ENCODE results near the gene DGCR8.

DGCR8 gene

DNA sequence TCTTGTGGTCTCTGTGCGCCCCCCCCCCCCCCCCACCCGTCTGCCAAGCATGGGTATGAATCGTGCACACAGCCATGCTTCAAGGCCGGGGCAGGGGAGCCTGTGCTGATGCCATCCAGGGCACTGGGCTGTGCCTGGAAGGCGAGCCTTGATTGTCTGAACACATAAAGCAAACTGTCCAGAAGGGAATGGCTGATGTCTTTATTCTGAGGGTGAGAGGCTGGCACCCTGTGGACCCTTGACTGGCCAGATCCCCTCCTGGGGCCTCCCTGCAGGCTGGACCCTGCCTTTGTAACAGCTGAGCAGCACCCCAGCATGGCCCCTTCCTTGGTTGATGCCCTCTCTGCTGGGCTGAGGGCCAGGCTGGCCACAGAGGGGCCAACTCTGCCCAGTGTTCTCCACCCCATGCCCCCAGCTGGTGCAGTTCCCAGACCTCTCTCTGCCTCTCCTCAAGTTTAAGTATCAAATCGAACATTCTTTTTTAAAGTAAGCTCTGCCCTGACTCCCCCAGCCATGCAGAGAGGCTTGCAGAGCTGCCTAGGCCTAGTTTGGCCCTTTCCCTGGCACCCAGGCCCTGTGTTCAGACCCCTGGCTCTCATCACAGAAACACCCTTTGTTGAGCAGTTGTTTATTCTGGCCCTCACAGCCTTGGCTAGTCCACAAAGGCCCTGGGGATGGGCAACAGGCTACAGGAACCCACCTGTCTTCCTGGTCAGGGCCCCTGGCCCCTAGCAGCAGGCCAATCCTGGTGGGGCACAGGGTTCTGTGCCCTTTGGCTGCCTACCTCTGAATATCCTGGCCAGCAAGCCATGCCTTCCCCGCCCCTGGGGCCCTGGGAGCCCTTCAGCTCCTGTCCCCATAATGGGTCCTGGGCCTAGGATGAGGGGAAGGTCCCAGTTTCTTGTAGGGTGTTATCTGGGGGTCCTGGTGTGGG, 31.9 kb downstream of the DGCR8 start:
- DNase-seq: no peak

- no peak for DNase-seq
Measured at GRCh38 chr22:20112623-20113511, 32.8 kb downstream of the DGCR8 start.

DNA sequence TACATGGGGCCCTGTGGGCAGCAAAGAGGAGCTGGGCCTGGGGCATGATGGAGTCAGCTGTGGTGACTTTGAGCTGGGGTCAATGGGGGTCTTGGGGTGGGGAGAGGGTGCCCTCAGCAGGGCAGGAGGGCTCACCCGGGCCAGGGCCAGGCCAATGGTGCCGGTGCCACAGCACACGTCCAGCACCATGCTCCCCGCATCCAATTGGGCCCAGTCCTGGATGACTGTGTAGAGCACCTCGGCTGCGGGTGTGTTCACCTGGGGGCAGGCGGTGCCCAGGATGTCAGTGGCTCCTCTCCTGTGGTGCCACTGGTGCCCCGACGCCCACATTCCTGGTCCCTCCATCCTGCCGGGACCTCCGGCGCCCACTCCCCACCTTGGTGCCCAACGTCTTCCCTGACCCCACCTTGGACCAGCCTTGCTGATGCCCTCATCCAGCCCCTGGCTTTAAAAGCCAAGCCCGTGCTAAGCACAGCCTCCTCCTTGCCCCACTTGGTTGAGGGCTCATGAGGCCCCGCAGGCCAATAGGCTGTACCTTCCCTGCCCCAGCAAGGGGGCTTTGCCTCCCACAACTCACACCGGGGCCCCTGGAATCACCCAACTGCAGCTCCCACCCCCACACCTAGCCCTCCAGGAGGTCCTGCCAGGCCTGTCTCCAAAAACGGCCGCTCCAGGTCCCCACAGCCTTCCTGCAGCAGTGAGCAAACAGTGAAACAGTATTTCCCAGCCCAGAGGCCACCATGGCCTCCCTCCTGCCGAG, 33.7 kb downstream of the DGCR8 start:
- DNase-seq: no peak

- DNase-seq: no peak
Measured at GRCh38 chr22:20114506-20115475, 34.8 kb downstream of the DGCR8 start.

DNA sequence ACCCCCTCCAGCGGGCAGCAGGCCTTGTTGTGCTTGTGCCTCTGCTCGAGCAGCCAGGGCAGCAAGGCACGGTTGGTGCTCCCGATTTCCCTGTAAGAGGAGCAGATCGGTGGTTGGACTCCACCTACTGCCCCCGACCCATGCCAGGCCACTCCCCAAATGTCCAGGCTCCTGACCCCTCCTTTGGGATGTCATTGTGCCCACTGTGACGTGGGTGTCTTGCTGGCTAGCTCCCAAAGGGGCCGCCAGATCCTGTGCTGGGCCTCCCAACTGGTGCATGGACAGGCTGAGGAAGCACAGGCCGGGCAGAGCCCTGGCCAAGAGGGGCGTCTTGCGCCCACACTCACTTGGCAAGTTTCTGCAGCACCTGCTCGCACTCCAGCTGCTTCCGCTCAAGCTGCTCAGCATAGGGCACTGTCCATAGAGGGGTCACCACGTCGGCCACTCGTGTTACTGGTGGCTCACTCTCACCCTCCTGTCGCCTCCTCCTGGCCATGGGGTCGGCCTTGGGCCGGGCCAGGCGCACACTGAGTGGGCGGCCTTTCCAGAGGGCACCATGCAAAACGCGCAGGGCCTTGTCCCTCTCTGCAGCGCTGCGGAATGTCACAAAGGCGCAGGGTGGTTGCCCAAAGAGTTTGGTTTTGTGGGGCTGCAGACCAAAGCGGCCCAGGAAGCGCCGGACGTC, 35.8 kb downstream of the DGCR8 start, which contains the start of gene RANBP1:
RANBP1 (plus strand) TSS at position 414 of the 685 bp plus-strand sequence; CDS start at position 495, 81 bp downstream.
- DNase-seq: no peak

- DNase-seq: no peak
Measured at GRCh38 chr22:20116376-20116950, 36.4 kb downstream of the DGCR8 start.

- peak; percentile 96 for DNase-seq
Measured at GRCh38 chr22:20116951-20117632, 37.1 kb downstream of the DGCR8 start, which contains the start of gene TRMT2A. Gene TRMT2A (minus strand): TSS chr22:20117226. CDS start chr22:20116906, 320 bp downstream.

- peak; percentile 56 for DNase-seq
Measured at GRCh38 chr22:20117633-20118299, 37.7 kb downstream of the DGCR8 start.

GRCh38 chr22:20118300-20119020, 38.4 kb downstream of the DGCR8 start:
- no peak for DNase-seq

DNA sequence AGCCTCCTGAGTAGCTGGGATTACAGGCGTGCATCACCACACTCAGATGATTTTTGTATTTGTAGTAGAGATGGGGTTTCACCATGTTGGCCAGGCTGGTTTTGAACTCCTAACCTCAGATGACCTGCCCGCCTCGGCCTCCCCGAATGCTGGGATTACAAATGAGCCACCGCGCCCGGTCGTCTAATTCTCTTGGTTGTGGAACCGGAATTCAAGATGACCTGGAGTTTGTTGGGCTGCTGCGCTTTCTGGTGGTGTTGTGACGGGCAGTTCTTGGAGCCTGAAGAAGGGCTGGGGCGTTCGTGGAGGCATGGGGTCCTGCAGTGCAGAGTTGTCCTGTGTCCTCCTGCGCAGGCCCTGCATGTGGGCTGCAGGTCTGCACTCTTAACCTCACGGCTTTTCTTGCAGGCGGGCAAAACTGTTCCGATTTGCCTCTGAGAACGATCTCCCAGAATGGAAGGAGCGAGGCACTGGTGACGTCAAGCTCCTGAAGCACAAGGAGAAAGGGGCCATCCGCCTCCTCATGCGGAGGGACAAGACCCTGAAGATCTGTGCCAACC, 41.9 kb downstream of the DGCR8 start:
- DNase-seq: no peak

GRCh38 chr22:20123366-20124082, 43.5 kb downstream of the DGCR8 start:
- DNase-seq: no peak

DNA sequence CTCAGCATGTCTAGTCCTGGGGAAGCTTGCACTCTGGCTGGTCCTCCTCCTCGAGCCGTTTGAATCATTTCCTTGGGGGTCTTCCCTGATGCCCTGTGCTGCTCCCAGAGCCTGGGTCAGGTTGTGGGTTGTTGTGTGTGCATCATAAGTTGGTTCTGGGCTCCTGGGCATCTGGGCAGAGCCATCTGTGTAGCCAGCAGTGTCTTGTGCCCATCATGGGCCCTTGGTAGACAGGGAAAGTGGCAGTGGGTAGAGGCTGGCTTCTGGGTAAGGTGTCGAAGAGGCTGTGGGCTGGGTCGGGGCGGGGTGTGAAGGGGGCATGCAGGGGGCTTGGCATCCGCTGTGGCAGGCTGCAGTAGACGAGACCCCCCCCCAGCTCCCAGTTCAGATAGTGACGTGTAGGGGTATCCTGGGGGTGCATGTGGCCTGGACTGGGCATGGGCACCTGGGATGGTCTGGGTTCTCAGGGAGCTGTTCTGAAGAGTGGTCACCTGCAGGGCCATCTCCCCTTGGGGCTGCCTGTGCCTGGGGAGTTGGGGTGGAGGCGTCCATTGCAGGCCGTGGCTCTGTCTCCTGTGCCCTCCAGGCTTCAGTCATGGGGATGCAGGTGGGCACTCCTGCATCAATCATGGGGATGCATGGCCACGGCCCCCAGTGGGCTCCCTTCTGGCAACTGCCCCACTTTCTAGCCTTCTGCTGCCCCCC, 44.2 kb downstream of the DGCR8 start:
- DNase-seq: no peak

GRCh38 chr22:20125201-20126174, 45.4 kb downstream of the DGCR8 start:
- no peak for DNase-seq

- no peak for DNase-seq
Measured at GRCh38 chr22:20126284-20127029, 46.4 kb downstream of the DGCR8 start.

All from activated CD4-positive, alpha-beta T cell treated with anti-CD3 and anti-CD28 coated beads, Interleukin-2, amount 50 U/mL, for 1 hour (primary cell).